ENCODE data around the gene SHISA9.

GRCh38 chr16:13120091-13120490, 218.7 kb downstream of the SHISA9 start:
- TF ChIP-seq FOXJ3 (CRISPR knock-in tag; IDR thresholded peaks at IDR 0.05) (no peak), RAD21 (IDR thresholded peaks at IDR 0.05; ENCODE audit: low read length) (no peak), YY1 (IDR thresholded peaks at IDR 0.05; ENCODE audit: low read depth) (no peak), CTCF (IDR thresholded peaks at IDR 0.05) (no peak), NRF1 (IDR thresholded peaks at IDR 0.05; ENCODE audit: low read depth, low read length) (no peak), POLR2AphosphoS5 (IDR thresholded peaks at IDR 0.05; ENCODE audit: low read depth, low read length) (no peak), RXRA (IDR thresholded peaks at IDR 0.05; ENCODE audit: borderline replicate concordance, low read depth) (no peak), PBX3 (IDR thresholded peaks at IDR 0.05) (no peak), GABPA (IDR thresholded peaks at IDR 0.05; ENCODE audit: low read depth) (no peak), EP300 (IDR thresholded peaks at IDR 0.05; ENCODE audit: borderline replicate concordance in 1 of 2, low read depth in 1 of 2, low read length in 1 of 2) (no peak), USF2 (IDR thresholded peaks at IDR 0.05; ENCODE audit: borderline replicate concordance, low read depth, low read length) (no peak), TAF1 (IDR thresholded peaks at IDR 0.05; ENCODE audit: borderline replicate concordance, low read depth, low read length) (no peak), SIN3A (IDR thresholded peaks at IDR 0.05; ENCODE audit: borderline replicate concordance, low read depth, low read length) (no peak)

Data from SK-N-SH (cell line).